ENCODE measurements around the gene MAP2K1. TPM values are rescaled to one million over a fixed set of nuclear protein-coding genes. Genes with fewer than 3 reads are reported as not detected.

Gene MAP2K1
- total RNA-seq, 2 donors from 2014 or later = 31.3 to 36.4 TPM

GRCh38 chr15:66423149-66423548, 36.4 kb downstream of the MAP2K1 start:
- TF ChIP-seq CTCF (IDR thresholded peaks at IDR 0.05) = no peak
- no peaks in the 10 kb centered on the region for H3K4me1 ChIP-seq
- no peak overlapping the region for H3K27ac ChIP-seq
- no peaks in the 10 kb centered on the region for H3K9me3 ChIP-seq
- H3K36me3 ChIP-seq = no peaks in the 10 kb centered on the region
- DNase-seq (ENCODE audit: low spot score) = no peak
- no peak overlapping the region for H3K4me3 ChIP-seq
- H3K27me3 ChIP-seq = no peaks in the 10 kb centered on the region

- no peaks in the 10 kb centered on the region for H3K36me3 ChIP-seq
- no peak for TF ChIP-seq CTCF (IDR thresholded peaks at IDR 0.05)
- H3K27me3 ChIP-seq = no peaks in the 10 kb centered on the region
- no peaks in the 10 kb centered on the region for H3K4me1 ChIP-seq
- no peak overlapping the region for H3K27ac ChIP-seq
- DNase-seq (ENCODE audit: low spot score) = no peak
- H3K9me3 ChIP-seq = no peaks in the 10 kb centered on the region
- H3K4me3 ChIP-seq = no peak overlapping the region
Measured at GRCh38 chr15:66424963-66425612, 38.4 kb downstream of the MAP2K1 start.

GRCh38 chr15:66425837-66426236, 39.1 kb downstream of the MAP2K1 start:
- TF ChIP-seq CTCF (IDR thresholded peaks at IDR 0.05) = no peak

GRCh38 chr15:66429117-66429516, 42.4 kb downstream of the MAP2K1 start:
- Histone ChIP-seq H3K9me3 (no peaks in the 10 kb centered on the region), H3K27ac (no peak overlapping the region), H3K36me3 (no peaks in the 10 kb centered on the region), H3K4me3 (no peak overlapping the region), H3K4me1 (no peaks in the 10 kb centered on the region), H3K27me3 (no peaks in the 10 kb centered on the region)
- no peak for DNase-seq (ENCODE audit: low spot score)
- no peak for TF ChIP-seq CTCF (IDR thresholded peaks at IDR 0.05)

More at GRCh38 chr15:66425837-66426236, 39.1 kb downstream of the MAP2K1 start:
- H3K9me3 ChIP-seq = no peaks in the 10 kb centered on the region
- DNase-seq (ENCODE audit: low spot score) = no peak
- no peak overlapping the region for H3K27ac ChIP-seq
- no peaks in the 10 kb centered on the region for H3K4me1 ChIP-seq
- no peak overlapping the region for H3K4me3 ChIP-seq
- no peaks in the 10 kb centered on the region for H3K27me3 ChIP-seq
- no peaks in the 10 kb centered on the region for H3K36me3 ChIP-seq

- H3K4me1 ChIP-seq = no peaks in the 10 kb centered on the region
- TF ChIP-seq CTCF (IDR thresholded peaks at IDR 0.05) = no peak
- no peaks in the 10 kb centered on the region for H3K9me3 ChIP-seq
- H3K27me3 ChIP-seq = no peaks in the 10 kb centered on the region
- no peak for DNase-seq (ENCODE audit: low spot score)
- H3K27ac ChIP-seq = no peak overlapping the region
- no peak overlapping the region for H3K4me3 ChIP-seq
- no peaks in the 10 kb centered on the region for H3K36me3 ChIP-seq
Measured at GRCh38 chr15:66429546-66429945, 42.8 kb downstream of the MAP2K1 start.

All from right atrium auricular region (tissue), 2 donors.